GM12892 (cell line): ENCODE data around the gene GPR50.

Source experiments
- POLR2A ChIP-seq: IDR thresholded peaks from 2 replicates; pipeline ENCODE4 v1.6.1; 2011; ENCODE audit warnings: low read depth, low read length, control low read depth
- TAF1 ChIP-seq: IDR thresholded peaks from 2 replicates; pipeline ENCODE4 v1.6.1; 2011; ENCODE audit warnings: low read depth, mild to moderate bottlenecking, control low read depth, low read length, borderline replicate concordance

- no peak for TF ChIP-seq TAF1
- no peak for TF ChIP-seq POLR2A
Observed at GRCh38 chrX:151169783-151170182, 6.6 kb upstream of the GPR50 start.
